Measurements from ENCODE around the gene ANKDD1B.

Gene ANKDD1B

GRCh38 chr5:75659791-75660450 lies 48.7 kb downstream of the ANKDD1B start:
- DNase-seq (ENCODE audit: low read depth in 3 of 3, low spot score in 1 of 3): no peak

GRCh38 chr5:75660678-75661465 lies 49.6 kb downstream of the ANKDD1B start:
- DNase-seq (ENCODE audit: low read depth in 3 of 3, low spot score in 1 of 3): no peak

DNA sequence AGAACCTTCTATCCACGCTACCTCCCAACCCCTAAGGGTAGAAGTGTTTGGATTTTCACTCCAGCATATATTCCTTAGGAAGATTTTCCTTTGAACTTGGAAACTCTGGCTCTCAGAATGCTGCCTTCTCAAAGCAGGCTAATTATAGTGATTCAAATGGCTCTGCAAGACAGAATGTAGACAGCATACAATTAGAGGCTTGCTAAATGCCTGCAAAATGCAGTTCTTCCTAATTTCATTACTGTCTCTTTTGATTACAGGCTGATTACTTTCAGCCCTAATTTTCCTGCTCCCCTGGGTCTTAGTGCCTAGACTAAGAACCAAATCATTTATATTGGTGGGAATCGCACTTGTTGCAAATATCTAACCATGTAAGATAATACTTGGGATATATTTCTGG lies 50.8 kb downstream of the ANKDD1B start:
- no peak for DNase-seq (ENCODE audit: low read depth in 3 of 3, low spot score in 1 of 3)

GRCh38 chr5:75663579-75664284 lies 52.5 kb downstream of the ANKDD1B start:
- DNase-seq (ENCODE audit: low read depth in 3 of 3, low spot score in 1 of 3): no peak

DNA sequence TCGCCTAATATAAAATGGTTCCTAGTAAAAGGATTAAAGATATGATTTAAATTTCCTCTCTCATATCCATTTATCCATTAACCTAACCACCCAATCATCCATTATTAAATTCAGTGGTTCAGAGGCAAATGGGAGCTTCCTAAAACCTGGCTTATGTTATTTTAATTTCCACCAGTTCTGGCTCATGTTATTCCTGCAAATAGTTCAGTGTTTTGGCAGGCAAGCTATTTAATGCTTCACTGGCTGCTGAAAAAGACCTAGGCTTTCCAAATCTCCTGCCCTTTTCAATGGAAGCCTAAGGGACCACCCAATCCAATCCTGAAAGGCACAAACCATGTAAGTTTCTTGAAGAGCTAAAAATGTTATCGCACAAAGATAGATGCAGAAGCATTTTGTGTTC lies 53.7 kb downstream of the ANKDD1B start:
- no peak for DNase-seq (ENCODE audit: low read depth in 3 of 3, low spot score in 1 of 3)

DNA sequence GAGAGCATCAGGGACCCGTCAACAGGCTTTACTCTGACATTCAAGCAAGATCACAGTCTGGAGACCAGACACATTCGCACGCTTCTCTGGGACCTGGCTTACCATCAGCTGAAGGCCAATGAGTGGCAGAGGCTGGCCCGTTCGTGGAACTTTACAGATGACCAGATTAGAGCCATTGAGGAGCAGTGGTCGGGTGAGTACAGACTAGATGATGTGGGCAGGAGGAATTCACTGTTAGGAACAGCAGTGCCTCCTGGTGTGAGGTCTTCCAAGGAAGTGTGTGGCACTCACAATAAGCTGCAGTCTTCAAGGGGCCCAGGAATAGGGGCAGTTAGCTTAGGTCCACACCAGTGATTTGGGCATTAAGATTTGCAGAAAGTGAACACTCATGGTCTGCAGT lies 55.5 kb downstream of the ANKDD1B start:
- no peak for DNase-seq (ENCODE audit: low read depth in 3 of 3, low spot score in 1 of 3)

DNA sequence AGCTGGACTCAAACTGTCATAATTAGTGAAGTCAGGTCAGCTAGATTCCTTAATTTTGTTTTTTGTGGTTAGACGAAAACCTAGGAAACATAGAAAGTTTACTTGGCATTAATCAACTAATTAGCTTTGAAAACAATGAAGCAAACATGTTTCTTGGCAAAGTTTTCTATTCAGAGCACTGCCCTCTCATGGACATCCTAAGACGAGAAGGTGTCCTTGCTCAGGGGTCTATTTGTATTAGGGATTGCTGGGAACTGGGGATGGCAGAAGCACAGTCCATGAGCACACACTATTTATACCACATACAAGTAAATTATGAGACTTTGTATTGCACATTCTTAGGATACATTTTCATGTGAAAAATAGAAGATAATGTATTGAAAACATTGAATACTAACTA lies 56.3 kb downstream of the ANKDD1B start:
- DNase-seq (ENCODE audit: low read depth in 3 of 3, low spot score in 1 of 3): no peak

- DNase-seq (ENCODE audit: low read depth in 3 of 3, low spot score in 1 of 3): no peak
These were observed 57.2 kb downstream of the ANKDD1B start for GRCh38 chr5:75668445-75668844.

GRCh38 chr5:75668977-75669689 lies 57.9 kb downstream of the ANKDD1B start:
- DNase-seq (ENCODE audit: low read depth in 3 of 3, low spot score in 1 of 3): no peak

- DNase-seq (ENCODE audit: low read depth in 3 of 3, low spot score in 1 of 3): no peak
These were observed 59.3 kb downstream of the ANKDD1B start for GRCh38 chr5:75670577-75670976.

- DNase-seq (ENCODE audit: low read depth in 3 of 3, low spot score in 1 of 3): no peak
These were observed 60.3 kb downstream of the ANKDD1B start for GRCh38 chr5:75671506-75671905.

DNA sequence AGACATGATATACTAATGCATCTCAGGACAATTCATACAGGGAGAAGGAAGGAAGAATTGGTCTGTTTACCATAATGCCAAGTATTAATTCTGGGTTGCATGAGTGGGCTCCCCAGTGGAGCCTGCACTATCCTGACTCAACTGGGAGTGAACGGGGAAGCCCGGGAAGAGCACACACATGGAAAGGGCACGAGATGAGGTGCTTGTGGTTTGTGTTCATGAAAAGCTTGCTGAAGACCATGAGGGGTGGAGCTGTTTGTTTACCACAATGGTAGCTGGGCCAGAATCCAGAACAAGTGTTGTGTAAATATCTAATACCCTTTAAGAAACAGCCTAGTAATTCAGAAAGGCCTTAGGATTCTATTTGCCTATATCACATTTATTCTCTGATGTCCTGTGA lies 61.4 kb downstream of the ANKDD1B start:
- no peak for DNase-seq (ENCODE audit: low read depth in 3 of 3, low spot score in 1 of 3)

DNA sequence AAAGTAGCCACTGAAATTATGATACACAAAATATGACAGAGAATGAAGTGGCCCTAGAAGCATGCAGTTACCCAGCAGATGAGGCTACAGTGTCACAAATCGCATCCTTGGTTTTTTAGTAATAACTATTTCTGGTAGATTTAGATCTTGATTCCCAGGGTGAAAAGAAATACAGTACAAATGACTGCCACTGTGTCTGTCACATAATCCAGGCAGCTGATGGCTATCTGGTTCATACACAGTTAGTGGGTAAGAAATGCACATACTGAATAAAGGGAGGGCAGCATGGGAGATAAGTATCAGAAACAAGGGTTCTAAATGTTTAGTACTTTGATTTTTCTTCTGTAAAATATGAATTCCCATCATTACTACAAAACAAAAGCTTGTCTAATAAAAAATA lies 64.5 kb downstream of the ANKDD1B start:
- DNase-seq (ENCODE audit: low read depth in 3 of 3, low spot score in 1 of 3): no peak

GRCh38 chr5:75677607-75678006 lies 66.4 kb downstream of the ANKDD1B start:
- no peak for DNase-seq (ENCODE audit: low read depth in 3 of 3, low spot score in 1 of 3)

- DNase-seq (ENCODE audit: low read depth in 3 of 3, low spot score in 1 of 3): no peak
These were observed 66.9 kb downstream of the ANKDD1B start for GRCh38 chr5:75678155-75678554.

DNA sequence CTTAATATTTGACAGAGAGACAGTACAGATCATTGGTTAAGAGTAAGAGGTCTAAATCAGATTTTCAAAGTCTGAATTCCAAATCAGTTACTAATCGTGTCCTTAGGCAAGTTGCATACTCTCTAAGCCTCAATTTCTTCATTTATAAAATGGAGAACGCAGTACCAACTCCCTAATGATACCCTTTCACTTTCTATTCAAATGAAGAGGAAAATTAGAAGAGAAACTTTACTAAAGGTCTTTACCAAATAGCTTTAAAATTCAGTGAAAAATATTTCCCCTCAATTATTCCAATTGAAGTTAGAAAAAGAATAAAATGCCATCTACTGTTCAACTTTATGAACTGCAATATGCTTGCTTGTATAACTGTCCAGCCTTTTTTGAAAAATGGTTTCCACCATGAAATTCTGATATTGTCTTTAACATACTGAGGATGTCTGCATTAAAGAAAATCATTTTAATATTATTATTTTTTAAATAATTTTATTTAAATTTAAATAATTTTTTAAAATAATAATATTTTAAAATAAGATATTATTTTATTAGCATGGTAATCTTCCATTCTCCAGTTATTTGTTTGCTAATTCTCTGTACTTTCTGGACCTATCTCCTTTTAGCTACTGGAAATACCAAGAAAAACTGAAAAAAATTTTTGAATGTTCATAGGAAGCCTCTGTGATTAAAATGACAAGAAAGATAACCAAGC lies 70.0 kb downstream of the ANKDD1B start:
- no peak for DNase-seq (ENCODE audit: low read depth in 3 of 3, low spot score in 1 of 3)

DNA sequence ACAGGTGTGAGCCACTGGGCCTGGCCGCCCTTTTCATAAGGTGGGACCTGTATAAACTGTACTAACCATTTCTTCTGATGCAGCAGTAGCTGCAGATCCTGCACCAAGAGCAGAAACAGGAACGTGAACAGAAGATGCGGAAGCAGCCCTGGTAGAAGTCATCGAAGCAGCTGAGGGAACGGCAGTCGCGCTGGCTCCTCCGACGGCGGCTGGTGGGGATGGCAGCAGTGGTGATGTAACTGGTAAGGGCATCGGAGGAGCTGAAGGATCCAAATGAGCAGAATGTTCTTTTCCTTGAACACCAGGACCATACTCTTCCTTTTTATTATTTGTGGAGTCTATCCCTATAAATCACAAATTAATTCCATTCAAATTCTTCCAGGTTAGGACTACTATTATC lies 73.9 kb downstream of the ANKDD1B start:
- no peak for DNase-seq (ENCODE audit: low read depth in 3 of 3, low spot score in 1 of 3)

- DNase-seq (ENCODE audit: low read depth in 3 of 3, low spot score in 1 of 3): no peak
These were observed 75.2 kb downstream of the ANKDD1B start for GRCh38 chr5:75686480-75686879.

- DNase-seq (ENCODE audit: low read depth in 3 of 3, low spot score in 1 of 3): no peak
These were observed 79.4 kb downstream of the ANKDD1B start for GRCh38 chr5:75690669-75691068.

GRCh38 chr5:75694781-75695180 lies 83.5 kb downstream of the ANKDD1B start:
- DNase-seq (ENCODE audit: low read depth in 3 of 3, low spot score in 1 of 3): no peak

All from stimulated activated CD4-positive, alpha-beta T cell treated with anti-CD3 and anti-CD28 coated beads, TNF-alpha, amount 100 ng/mL, for 1 hour (primary cell).